ENCODE measurements around the gene NUBP2.

Gene NUBP2

GRCh38 chr16:1817276-1817589 lies 34.5 kb downstream of the NUBP2 start:
- TF ChIP-seq CTCF (conservative IDR thresholded peaks at IDR 0.05): no peak
- H3K27ac ChIP-seq: no peak overlapping the region

- H3K27ac ChIP-seq: no peak overlapping the region
- TF ChIP-seq ZFX (IDR thresholded peaks at IDR 0.05) (no peak), CTCF (conservative IDR thresholded peaks at IDR 0.05) (no peak)
Observed at GRCh38 chr16:1817716-1818115, 35.0 kb downstream of the NUBP2 start.

- no peak for TF ChIP-seq ZFX (IDR thresholded peaks at IDR 0.05)
- no peak for TF ChIP-seq CTCF (conservative IDR thresholded peaks at IDR 0.05)
- H3K27ac ChIP-seq: no peak overlapping the region
Observed at GRCh38 chr16:1818204-1818872, 35.6 kb downstream of the NUBP2 start.

- no peak overlapping the region for H3K27ac ChIP-seq
- TF ChIP-seq ZFX (IDR thresholded peaks at IDR 0.05): no peak
- TF ChIP-seq CTCF (conservative IDR thresholded peaks at IDR 0.05): no peak
Observed at GRCh38 chr16:1818873-1819525, 36.2 kb downstream of the NUBP2 start.

GRCh38 chr16:1819611-1820010 lies 36.9 kb downstream of the NUBP2 start:
- H3K27ac ChIP-seq: no peak overlapping the region
- TF ChIP-seq ZFX (IDR thresholded peaks at IDR 0.05) (no peak), CTCF (conservative IDR thresholded peaks at IDR 0.05) (no peak)

- TF ChIP-seq ZFX (IDR thresholded peaks at IDR 0.05): no peak
- TF ChIP-seq CTCF (conservative IDR thresholded peaks at IDR 0.05): no peak
- H3K27ac ChIP-seq: no peak overlapping the region
Observed at GRCh38 chr16:1820096-1820945, 37.6 kb downstream of the NUBP2 start.

- no peak overlapping the region for H3K27ac ChIP-seq
- TF ChIP-seq CTCF (conservative IDR thresholded peaks at IDR 0.05): no peak
- TF ChIP-seq ZFX (IDR thresholded peaks at IDR 0.05): no peak
Observed at GRCh38 chr16:1820946-1821290, 38.2 kb downstream of the NUBP2 start.
